Measurements from ENCODE around the gene LBP.
"Not testable (repeated sequence)": the region's sequence is repeated elsewhere in the genome, so short reads cannot be mapped to it uniquely, and the experiment has no call there.

The LBP gene

DNA sequence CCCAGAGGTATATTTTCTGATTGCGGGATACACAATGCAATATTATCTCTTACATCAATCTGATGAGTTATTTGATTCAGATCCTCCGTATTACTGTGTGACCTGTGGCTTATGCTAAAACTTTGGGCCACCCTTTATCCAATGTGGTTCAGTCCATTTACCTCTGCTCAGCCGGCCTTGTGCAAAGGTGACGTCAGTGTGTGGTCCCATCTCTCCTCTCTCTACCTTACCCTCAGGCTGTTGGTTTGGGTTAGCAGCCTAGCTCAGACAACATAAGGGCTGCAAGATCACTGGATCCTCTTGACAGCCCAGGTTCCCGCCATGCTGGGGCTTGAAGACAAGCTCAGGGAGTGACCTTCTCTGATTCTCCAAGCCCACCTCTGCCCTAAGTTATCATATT is 55.8 kb downstream of the LBP start:
- H3K27ac ChIP-seq = no peak overlapping the region
- TF ChIP-seq, protein P1, sequence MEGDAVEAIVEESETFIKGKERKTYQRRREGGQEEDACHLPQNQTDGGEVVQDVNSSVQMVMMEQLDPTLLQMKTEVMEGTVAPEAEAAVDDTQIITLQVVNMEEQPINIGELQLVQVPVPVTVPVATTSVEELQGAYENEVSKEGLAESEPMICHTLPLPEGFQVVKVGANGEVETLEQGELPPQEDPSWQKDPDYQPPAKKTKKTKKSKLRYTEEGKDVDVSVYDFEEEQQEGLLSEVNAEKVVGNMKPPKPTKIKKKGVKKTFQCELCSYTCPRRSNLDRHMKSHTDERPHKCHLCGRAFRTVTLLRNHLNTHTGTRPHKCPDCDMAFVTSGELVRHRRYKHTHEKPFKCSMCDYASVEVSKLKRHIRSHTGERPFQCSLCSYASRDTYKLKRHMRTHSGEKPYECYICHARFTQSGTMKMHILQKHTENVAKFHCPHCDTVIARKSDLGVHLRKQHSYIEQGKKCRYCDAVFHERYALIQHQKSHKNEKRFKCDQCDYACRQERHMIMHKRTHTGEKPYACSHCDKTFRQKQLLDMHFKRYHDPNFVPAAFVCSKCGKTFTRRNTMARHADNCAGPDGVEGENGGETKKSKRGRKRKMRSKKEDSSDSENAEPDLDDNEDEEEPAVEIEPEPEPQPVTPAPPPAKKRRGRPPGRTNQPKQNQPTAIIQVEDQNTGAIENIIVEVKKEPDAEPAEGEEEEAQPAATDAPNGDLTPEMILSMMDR (conservative IDR thresholded peaks at IDR 0.05) = no peak

DNA sequence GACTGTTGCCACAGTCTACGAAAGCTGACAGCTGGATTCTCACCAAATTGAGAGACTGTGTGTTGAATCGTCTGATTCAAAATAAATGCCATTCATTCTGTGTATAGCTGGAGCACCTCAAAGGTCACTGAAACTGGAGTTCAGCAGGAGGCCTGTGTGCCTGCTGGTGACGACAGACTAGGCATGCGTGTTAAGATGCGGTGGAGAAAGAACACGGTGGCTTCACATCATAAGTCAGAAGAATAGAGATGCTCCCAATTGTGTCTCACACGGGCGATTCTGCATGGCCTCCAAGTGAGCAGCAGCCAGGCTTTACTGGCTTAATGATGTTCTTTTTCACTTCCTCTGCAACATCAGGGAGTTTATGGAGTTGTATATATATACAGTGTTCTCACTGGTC is 56.5 kb downstream of the LBP start:
- TF ChIP-seq, protein P1 (conservative IDR thresholded peaks at IDR 0.05) = no peak
- no peak overlapping the region for H3K27ac ChIP-seq

DNA sequence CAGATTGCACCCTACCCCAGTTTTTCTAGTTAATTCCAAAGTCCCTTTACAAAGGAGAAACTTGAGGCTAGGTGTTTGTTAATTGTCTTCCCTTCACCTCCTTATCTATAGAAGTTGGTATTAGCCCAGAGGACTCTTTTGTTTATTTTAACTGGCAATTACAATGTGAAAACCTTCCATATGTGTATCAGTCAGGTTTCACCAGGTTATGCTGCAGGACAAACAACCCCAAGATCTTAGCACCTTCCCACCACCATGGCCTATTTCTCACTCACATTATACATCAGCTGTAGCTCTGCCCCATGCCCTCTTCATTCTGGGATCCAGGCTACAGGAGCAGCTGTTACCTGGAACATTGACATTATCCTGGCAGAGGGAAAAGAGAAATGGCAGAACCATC is 57.7 kb downstream of the LBP start:
- TF ChIP-seq, protein P1 (conservative IDR thresholded peaks at IDR 0.05) = no peak
- H3K27ac ChIP-seq = no peak overlapping the region

DNA sequence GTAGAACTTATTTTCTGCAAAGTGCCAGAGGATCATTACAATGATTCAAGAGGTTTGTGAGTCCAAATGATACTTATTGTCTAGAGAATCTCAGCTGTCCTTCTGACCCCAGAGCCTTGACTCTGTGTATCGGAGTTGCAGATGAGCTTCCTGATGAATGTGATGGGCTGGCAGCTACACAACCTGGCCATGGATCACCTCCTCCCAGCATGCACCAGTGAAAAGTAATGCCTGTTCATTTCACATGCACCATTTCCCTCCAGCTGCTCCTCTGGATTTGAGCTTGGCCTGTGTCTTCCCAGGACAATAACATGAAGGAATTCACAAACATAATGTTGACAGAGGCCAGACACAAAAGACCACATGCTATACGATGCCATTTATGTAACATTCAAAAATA is 58.9 kb downstream of the LBP start:
- H3K27ac ChIP-seq = no peak overlapping the region
- TF ChIP-seq, protein P1 (conservative IDR thresholded peaks at IDR 0.05) = no peak

DNA sequence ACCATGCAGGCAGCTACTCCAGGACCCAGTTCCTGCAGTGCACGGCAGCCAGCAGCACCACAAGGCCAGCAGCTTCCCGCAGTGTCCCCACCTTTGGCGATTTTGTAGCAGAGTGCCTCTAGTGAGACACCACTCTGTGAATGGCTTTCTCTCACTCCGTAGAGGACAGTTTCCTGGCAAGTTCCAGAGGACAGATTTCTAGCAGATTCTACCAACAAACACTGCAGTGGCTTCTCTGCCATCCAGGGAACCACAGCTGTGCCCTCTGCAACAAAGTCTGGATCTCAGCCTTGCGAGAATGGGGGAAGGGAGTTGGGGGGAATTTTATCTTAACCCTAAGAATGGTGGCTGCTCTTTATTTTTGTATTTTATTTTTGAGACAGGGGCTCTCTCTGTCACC is 60.2 kb downstream of the LBP start:
- TF ChIP-seq, protein P1 (conservative IDR thresholded peaks at IDR 0.05) = no peak
- no peak overlapping the region for H3K27ac ChIP-seq

DNA sequence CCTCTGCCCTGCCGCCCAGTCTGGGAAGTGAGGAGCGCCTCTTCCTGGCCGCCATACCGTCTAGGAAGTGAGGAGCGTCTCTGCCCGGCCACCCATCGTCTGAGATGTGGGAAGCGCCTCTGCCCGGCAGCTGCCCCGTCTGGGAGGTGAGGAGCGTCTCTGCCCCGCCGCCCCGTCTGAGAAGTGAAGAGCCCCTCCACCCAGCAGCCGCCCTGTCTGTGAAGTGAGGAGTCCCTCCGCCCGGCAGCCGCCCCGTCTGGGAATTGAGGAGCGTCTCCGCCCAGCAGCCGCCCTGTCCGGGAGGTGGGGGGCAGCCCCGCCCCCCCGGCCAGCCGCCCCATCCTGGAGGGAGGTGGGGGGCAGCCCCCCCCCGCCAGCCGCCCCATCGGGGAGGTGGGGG is 61.0 kb downstream of the LBP start:
- TF ChIP-seq, protein P1 (conservative IDR thresholded peaks at IDR 0.05) = no peak
- no peak overlapping the region for H3K27ac ChIP-seq

DNA sequence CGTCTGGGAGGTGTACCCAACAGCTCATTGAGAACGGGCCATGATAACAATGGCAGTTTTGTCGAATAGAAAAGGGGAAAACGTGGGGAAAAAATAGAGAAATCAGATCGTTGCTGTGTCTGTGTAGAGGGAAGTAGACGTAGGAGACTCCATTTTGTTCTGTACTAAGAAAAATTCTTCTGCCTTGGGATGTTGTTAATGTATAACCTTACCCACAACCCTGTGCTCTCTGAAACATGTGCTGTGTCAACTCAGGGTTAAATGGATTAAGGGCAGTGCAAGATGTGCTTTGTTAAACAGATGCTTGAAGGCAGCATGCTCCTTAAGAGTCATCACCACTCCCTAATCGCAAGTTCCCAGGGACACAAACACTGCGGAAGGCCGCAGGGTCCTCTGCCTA is 61.5 kb downstream of the LBP start:
- H3K27ac ChIP-seq = not testable (repeated sequence)

DNA sequence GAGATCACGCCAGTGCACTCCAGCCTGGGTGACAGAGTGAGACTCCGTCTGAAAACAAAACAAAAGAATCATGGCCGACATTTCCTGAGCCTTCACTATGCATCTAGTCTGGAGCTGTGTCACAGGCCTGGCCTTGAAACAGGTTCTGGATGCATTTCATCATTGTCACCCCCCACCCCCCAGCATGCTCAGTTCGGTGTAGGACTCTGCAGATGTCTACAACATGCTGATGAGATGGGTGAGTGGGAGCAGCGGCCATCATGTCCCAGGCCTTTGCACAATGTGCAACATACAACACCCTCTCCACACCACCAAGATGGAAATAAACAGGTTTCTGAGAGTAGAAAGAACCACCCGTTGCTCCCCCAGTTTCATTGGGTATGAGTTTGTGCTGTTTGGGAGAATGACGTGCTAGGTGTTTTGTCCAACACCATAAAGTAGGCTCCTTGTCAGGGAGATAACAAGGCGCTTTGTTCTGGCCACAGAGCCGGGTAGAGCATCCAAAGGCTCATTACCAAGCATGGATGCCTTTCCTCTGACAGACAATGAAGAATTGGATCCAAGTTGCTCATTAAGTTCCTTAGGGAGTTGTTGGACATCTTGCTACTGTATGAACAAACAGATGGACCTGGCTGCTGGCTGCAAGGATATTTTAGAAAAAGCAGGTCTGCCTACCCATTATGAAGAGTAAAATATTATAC is 66.7 kb downstream of the LBP start:
- TF ChIP-seq, protein P1 (conservative IDR thresholded peaks at IDR 0.05) = no peak
- no peak overlapping the region for H3K27ac ChIP-seq

Data from VCaP (cell line).